ENCODE measurements around the gene BRSK2.

The BRSK2 gene

DNA sequence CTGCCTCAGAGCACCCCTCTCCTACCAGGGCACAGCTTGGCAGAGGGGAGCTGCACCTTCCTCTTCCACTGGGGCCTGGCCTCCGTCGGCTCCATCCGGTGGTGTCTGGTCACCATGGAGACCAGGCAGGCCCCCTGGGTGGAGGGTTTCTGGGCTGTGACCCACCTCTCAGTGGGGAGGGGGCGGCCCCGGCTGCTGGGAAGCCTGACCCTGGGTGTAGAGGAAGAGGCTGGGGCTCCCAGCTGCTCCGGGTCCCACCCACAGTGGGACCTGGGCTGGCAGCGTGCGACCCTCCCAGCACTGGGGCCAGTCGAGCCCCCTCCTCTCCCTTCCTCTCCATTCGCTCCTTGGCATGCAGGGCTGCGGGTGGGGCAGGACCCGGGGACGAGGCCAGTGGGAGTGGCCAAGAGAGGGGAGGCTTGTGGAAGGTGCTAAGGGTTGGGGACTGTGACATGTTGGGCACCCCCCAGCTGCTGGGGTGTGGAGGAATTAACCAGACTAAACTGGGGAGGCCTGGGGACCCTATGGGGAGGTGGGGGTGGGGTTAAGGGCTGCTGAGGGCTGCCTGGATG, 46.8 kb downstream of the BRSK2 start:
- no peak overlapping the region for H3K4me3 ChIP-seq (replicated peaks; ENCODE audit: low read depth, low read length)
- DNase-seq (ENCODE audit: low read depth): no peak
- no peak for TF ChIP-seq CTCF (IDR thresholded peaks at IDR 0.05; ENCODE audit: low read length, missing control alignments)

DNA sequence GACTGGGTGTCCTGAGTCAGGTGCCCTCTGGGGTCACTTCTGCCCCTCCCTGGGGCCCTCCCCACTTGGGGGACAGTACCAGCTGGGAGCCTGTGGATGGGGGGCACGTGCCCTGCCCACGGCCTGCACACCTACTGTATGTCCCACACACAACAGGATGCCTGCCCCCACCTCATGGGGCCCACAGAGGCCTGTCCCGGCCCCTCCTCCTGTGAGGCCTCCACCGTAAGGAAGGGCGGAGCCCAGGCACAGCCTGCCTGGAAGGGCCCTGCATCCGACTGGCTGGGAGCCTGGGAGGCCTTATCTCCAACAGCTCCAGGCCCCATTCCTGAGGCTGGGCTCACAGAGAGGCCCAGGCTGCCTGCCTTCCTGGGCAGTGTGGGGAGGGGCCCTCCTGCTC, 47.8 kb downstream of the BRSK2 start:
- no peak for TF ChIP-seq CTCF (IDR thresholded peaks at IDR 0.05; ENCODE audit: low read length, missing control alignments)
- no peak overlapping the region for H3K4me3 ChIP-seq (replicated peaks; ENCODE audit: low read depth, low read length)
- peak; percentile 86 for DNase-seq (ENCODE audit: low read depth)

DNA sequence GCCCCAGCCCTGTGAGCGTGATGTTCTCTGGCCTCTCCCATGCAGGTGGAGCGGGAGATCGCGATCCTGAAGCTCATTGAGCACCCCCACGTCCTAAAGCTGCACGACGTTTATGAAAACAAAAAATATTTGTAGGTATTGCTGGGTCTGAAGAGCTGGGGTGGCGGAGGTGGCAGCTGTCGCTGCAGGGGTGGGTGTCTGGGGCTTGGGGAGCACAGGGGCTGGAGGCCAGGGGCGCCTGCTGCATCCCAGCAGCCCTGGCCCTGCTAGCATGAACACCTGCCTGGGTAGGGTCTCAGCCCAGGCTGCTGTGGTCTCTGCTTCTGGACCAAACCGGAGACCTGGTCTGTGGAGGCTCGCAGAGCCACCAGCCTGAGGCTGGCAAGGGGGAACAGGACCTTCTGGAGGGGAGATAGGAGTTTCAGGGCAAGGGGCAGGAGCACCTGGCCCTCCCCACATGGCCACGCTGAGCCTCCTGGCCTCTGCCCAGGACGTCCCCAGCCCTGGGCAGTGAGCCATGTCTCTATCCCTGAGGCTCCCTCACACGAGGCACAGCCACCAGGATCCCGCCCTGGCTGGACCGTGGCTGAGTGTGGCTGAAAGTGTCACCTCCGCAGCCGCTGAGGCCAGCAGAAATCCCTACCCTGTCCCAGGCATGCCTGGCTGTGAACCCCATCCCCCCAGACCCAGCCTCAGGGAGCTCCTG, 48.7 kb downstream of the BRSK2 start:
- no peak for DNase-seq (ENCODE audit: low read depth)

DNA sequence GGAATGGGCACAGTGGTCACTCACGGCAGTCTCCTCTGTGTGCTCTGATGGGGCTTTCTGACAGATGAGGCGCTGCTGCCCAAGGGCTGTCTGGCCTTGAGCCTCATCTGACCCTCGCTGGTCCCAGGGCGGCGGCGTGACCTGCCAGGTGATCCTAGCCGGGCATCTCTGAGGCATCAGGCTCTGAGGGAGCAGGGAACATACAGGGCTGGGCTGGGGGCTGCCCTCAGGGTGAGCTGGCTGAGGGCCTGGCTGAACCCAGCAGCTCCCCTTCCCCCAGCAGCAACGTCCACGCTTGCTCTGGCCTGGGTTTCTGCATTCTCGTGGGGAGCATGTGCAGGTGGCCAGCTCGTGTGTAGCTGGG, 49.2 kb downstream of the BRSK2 start:
- DNase-seq (ENCODE audit: low read depth): no peak
- no peak overlapping the region for H3K4me3 ChIP-seq (replicated peaks; ENCODE audit: low read depth, low read length)
- TF ChIP-seq CTCF (IDR thresholded peaks at IDR 0.05; ENCODE audit: low read length, missing control alignments): no peak

More for the DNA sequence above, 48.7 kb downstream of the BRSK2 start:
- TF ChIP-seq CTCF (IDR thresholded peaks at IDR 0.05; ENCODE audit: low read length, missing control alignments): no peak
- no peak overlapping the region for H3K4me3 ChIP-seq (replicated peaks; ENCODE audit: low read depth, low read length)

- TF ChIP-seq CTCF (IDR thresholded peaks at IDR 0.05; ENCODE audit: low read length, missing control alignments): no peak
- H3K4me3 ChIP-seq (replicated peaks; ENCODE audit: low read depth, low read length): no peak overlapping the region
- no peak for DNase-seq (ENCODE audit: low read depth)
Observed at GRCh38 chr11:1439341-1439740, 49.6 kb downstream of the BRSK2 start.

DNA sequence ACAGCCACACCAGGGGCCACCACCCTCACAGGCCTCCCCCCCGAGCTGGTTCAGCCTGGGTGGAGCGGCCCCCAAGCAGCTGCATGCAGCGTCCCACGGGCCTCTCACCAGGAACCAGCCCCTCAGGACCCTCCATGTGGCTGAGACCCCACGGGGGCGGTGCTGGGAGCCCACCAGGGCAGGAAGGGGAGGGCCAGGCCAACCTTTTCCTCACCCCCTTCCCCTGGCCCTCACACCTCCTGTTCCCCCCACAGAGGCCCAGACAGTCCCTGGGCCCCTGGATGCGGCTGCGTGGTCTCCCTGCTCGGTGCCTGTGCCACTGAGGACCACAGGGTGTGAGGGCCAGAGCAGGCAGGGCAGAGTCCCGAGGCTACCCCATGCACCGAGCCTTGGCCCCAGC, 50.3 kb downstream of the BRSK2 start:
- no peak for TF ChIP-seq CTCF (IDR thresholded peaks at IDR 0.05; ENCODE audit: low read length, missing control alignments)
- DNase-seq (ENCODE audit: low read depth): no peak
- no peak overlapping the region for H3K4me3 ChIP-seq (replicated peaks; ENCODE audit: low read depth, low read length)

- H3K4me3 ChIP-seq (replicated peaks; ENCODE audit: low read depth, low read length): no peak overlapping the region
- no peak for TF ChIP-seq CTCF (IDR thresholded peaks at IDR 0.05; ENCODE audit: low read length, missing control alignments)
- no peak for DNase-seq (ENCODE audit: low read depth)
Observed at GRCh38 chr11:1440496-1440895, 50.8 kb downstream of the BRSK2 start.

Data from fibroblast of pulmonary artery (primary cell).